ENCODE results near the gene BANP.

DNA sequence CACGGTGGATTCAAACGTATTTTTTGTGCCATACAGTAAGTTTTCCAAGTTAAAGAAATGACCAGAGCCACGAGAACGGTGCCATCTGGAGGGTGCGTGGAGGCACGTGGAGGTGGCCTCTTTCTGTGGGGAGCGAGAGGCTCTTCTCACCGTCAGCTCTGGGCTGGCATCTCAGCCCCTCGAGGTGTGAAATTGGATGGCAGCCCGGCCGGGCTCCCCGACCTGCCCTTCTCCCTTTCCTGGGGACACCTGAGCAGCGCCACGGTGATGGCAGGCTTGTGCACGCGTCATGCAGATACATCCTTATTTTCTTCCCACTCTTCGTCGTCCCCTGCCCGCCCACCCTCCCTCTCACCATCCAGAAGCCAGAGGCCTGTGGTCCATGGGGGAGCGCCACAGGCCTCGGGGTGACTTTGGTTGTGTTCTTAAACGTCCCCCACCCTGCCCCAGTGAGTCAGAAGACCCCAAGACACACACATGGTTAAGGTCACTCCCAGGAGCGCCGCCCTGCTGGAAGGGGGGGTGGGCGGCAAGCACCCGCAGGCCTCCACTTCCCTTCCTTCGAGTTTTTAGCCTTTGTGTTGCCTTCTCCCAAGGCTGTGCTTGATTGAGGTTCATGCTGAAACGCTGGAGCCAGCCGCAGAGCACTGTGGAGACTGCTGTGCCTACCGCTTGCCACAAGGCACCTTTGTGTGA, 109.4 kb downstream of the BANP start:
- TF ChIP-seq, protein P1, sequence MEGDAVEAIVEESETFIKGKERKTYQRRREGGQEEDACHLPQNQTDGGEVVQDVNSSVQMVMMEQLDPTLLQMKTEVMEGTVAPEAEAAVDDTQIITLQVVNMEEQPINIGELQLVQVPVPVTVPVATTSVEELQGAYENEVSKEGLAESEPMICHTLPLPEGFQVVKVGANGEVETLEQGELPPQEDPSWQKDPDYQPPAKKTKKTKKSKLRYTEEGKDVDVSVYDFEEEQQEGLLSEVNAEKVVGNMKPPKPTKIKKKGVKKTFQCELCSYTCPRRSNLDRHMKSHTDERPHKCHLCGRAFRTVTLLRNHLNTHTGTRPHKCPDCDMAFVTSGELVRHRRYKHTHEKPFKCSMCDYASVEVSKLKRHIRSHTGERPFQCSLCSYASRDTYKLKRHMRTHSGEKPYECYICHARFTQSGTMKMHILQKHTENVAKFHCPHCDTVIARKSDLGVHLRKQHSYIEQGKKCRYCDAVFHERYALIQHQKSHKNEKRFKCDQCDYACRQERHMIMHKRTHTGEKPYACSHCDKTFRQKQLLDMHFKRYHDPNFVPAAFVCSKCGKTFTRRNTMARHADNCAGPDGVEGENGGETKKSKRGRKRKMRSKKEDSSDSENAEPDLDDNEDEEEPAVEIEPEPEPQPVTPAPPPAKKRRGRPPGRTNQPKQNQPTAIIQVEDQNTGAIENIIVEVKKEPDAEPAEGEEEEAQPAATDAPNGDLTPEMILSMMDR (conservative IDR thresholded peaks at IDR 0.05) = no peak; the same call in 1 of the 2 replicates
- no peak for TF ChIP-seq ZFX (IDR thresholded peaks at IDR 0.05)

Measured in C4-2B (cell line).